ENCODE results near the gene RAB3A. TPM values are rescaled to one million over a fixed set of nuclear protein-coding genes. Genes with fewer than 3 reads are reported as not detected.
A peak's percentile ranks its signal among the peaks of the same experiment; 100 is the strongest.

The RAB3A gene
- polyA plus RNA-seq, 10 donors, result 2.4 to 4.3 (median 3.7) TPM

DNA sequence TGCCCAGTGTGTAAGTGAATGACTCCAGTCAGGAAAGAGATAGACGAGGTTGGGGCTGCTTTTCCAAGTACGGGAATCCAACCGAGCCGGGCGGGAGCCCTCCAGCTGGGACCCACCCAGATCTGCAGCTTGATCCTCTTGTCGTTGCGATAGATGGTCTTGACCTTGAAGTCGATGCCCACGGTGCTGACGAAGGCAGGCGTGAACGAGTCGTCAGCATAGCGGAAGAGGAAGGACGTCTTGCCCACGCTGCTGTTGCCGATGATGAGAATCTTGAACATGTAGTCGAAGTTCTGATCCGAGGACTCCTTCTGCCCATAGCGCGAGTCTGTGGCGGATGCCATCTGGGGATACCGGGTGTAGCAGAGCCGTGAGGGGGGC lies 1.5 kb downstream of the RAB3A start:
- no peak for DNase-seq

DNA sequence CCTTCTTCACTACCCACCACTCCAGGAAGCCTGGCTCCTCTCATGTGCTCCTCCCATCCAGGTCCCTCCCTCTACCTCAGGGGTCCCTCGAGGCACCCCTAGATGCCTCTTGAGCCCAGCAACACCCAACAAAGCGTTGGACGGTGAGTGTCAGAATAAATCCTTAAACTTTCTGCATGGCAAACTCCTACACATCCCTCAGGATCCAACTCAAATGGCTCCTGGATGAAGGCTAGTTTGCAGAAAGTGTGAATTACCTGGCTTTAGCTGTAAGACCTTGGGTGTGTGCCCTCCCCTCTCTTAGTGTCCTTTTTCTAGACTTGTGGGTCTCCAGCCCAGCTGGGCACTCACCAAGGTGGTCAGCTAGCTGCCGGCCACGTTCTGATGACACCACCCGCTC lies 5.5 kb downstream of the RAB3A start:
- no peak for DNase-seq

- no peak for DNase-seq
Observed at GRCh38 chr19:18197941-18198340, 5.9 kb downstream of the RAB3A start.

GRCh38 chr19:18197306-18197705 lies 6.5 kb downstream of the RAB3A start:
- DNase-seq, result no peak

- no peak for DNase-seq
Observed at GRCh38 chr19:18196511-18196845, 7.4 kb downstream of the RAB3A start.

- no peak for DNase-seq
Observed at GRCh38 chr19:18194554-18195238, 9.1 kb downstream of the RAB3A start.

GRCh38 chr19:18194181-18194530 lies 9.7 kb downstream of the RAB3A start:
- no peak for DNase-seq

GRCh38 chr19:18193388-18194180 lies 10.3 kb downstream of the RAB3A start:
- DNase-seq, result no peak

DNA sequence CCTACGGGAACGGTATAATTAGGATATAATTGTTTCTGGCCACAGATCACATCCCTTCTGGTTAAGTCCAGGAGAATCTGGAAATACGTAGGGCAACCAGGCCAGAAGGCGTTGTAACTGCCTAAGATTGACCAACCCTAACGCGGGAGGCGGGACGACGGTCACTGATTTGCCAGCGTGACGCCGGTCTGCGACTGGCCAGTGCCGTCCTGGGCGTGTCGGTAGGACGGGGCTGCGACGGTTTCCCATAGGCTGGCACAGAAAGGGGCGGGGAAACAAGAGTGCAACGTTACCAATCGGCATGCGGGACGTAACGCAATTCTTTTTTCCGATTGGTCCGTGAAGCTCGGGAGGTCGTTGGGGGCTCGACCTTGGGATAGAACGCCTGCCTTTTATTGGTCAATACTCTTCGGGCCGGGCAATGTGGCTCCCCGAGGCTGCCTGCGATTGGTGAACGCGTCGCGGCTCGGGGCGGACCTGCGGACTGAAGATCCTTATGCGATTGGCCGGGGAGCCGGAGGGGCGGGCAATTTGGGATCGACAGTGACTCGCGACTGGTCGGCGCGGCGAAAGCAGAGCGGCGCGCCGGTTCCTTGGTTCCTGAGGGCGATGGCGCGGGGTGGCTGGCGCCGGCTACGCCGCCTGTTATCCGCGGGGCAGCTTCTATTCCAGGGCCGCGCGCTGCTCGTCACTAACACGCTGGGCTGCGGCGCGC lies 11.0 kb downstream of the RAB3A start, which contains the start of gene MPV17L2:
TSS of gene MPV17L2 (plus strand) at position 546 of the 715 bp plus-strand sequence. CDS start at position 610, 64 bp downstream.
- peak; percentile 99 to 100 (median 100) for DNase-seq

DNA sequence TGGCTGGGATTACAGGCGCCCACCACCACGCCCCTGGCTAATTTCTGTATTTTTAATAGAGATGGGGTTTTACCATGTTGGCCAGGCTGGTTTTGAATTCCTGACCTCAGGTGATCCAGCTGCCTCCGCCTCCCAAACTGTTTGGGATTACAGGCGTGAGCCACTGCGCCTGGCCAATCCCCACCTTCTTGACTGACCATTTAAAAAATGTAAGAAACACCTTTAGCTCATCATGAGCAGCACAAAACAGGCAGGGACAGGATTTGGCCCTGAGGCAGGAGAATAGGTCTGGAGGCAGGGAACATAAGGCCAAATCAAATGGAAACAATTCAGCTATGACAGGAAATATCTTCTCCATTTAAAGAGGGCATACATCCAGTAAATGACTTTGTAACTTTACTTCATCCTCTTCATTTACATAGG lies 12.2 kb downstream of the RAB3A start:
- DNase-seq, result peak in 1 of 3 donors; percentile 35

DNA sequence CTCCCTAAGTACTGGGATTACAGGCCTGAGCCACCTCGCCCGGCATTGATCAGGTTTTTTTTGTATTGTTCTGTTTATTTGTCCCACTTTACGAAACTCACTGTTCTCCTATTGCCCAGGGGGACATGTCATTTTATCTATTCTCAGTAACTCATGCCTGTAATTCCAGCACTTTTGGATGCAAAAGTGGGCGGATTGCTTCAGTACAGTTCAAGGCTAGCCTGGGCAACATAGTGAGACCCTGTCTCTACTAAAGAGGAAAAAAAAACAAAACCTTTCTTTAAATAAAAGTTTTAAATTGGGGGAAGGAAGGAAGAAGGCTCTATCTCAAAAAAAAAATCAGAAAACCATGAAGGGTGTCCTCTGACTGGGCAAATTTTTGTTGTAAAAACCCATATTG lies 13.6 kb downstream of the RAB3A start:
- peak in 1 of 3 donors; percentile 0 for DNase-seq

DNA sequence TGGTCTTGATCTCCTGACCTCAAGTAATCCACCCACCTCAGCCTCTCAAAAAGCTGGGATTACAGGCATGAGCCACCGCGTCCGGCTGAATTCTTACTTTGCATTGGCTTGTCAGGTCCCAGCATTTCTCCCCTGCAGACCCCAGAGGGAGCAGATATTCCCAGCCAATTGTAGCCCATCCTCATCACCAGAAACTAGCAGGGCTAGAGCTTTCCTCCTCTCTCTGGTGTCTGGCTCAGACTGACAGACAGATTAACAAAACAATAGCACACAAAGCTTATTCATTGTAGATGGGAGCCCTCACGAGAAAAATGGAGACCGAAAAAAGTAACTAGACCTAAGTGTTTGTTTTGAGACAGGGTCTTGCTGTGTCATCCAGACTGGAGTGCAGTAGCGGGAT lies 18.3 kb downstream of the RAB3A start:
- no peak for DNase-seq

GRCh38 chr19:18183529-18183928 lies 20.3 kb downstream of the RAB3A start:
- DNase-seq, result no peak

DNA sequence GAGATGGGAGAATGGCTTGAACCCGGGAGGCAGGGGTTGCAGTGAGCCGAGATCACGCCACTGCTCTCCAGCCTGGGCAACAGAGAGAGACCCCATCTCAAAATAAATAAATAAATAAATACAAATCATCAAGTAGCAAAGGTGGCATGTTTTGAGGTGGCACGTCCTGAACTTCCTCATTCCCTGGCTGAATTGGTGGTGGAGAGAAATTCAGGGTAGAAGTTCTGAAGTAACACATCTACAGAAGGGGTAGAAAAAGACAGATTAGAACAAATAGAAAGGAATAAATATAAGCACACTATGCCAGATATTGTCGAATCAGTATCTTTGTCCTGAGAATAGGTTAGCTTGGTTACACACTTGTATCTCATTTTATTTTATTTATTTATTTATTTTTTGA lies 23.9 kb downstream of the RAB3A start:
- no peak for DNase-seq

- no peak for DNase-seq
Observed at GRCh38 chr19:18176367-18177310, 27.2 kb downstream of the RAB3A start.

DNA sequence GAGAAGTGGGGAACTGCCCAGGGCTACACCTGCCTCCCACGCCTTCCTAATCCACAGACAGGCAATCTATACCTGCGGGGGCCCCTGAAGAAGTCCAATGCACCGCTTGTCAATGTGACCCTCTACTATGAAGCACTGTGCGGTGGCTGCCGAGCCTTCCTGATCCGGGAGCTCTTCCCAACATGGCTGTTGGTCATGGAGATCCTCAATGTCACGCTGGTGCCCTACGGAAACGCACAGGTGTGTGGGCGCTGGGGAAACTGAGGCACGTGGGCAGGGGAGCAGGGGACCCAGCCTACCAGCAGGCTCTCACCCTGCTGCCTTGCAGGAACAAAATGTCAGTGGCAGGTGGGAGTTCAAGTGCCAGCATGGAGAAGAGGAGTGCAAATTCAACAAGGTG lies 28.9 kb downstream of the RAB3A start:
- DNase-seq, result no peak

- DNase-seq, result peak in 2 of 3 donors; percentile 44 to 76
Observed at GRCh38 chr19:18173572-18174288, 30.1 kb downstream of the RAB3A start, which contains the start of gene IFI30. TSS of gene IFI30 (plus strand) at chr19:18173813. CDS start at chr19:18173842, 29 bp downstream.

DNA sequence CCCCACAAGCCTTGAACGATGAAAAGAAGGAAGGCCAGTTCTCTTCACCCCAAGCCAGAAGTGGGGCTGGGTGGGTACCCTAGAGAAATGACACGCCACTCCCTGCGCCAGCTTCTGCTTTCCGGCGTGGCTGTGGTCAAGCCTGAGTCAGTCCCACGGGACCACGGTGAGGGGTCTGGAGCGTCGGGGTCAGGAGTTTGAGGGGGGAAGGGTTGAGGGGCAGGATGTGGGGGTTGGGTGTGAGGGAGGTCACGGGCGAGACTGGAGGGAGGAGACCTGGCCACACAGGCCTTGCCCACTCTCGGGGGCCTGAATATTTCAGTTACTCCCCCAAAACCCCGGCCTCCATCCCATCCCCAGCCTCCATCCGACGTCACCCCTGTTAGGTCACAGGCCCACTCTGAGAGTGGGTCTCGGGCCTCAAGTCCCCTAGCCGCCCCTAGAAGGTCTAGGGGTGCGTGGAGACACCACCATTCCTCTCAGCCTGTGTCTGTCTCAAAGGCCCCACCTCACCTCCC lies 30.7 kb downstream of the RAB3A start:
- no peak for DNase-seq

GRCh38 chr19:18172331-18173053 lies 31.4 kb downstream of the RAB3A start:
- DNase-seq, result no peak

All from muscle of back (tissue), 11 donors.